Hepatocyte (in vitro differentiated cells): ENCODE data around the gene HS2ST1. TPM values are rescaled to one million over a fixed set of nuclear protein-coding genes. Genes with fewer than 3 reads are reported as not detected.

ENCODE experiments used
- DNase-seq: peaks from one replicate; pipeline ENCODE4 v3.0.0-alpha.2; 2016; ENCODE audit warnings: low spot score
- H2AFZ ChIP-seq: fragments of 200-600 bp; sonication (generic); 2 replicates; pipeline ENCODE4 v1.6.0; 2016; ENCODE audit warnings: antibody characterized with exemption, mild to moderate bottlenecking
- H3K27ac ChIP-seq: fragments of 200-600 bp; sonication (generic); 2 replicates; pipeline ENCODE4 v1.5.1; 2016; ENCODE audit warnings: mild to moderate bottlenecking
- H3K27me3 ChIP-seq: fragments of 200-600 bp; sonication (generic); 2 replicates; pipeline ENCODE4 v1.6.1; 2016
- H3K36me3 ChIP-seq: fragments of 200-600 bp; sonication (generic); replicated peaks from 2 replicates; pipeline ENCODE4 v1.5.1; 2016; ENCODE audit warnings: low read depth; ENCODE audit not compliant: insufficient read depth
- H3K4me1 ChIP-seq: fragments of 200-600 bp; sonication (generic); 2 replicates; pipeline ENCODE4 v1.5.1; 2016; ENCODE audit warnings: mild to moderate bottlenecking, moderate library complexity; ENCODE audit not compliant: insufficient read depth
- H3K4me2 ChIP-seq: fragments of 200-600 bp; sonication (generic); 2 replicates; pipeline ENCODE4 v1.6.0; 2016
- H3K4me3 ChIP-seq: fragments of 200-600 bp; sonication (generic); 2 replicates; pipeline ENCODE4 v1.5.1; 2016; ENCODE audit warnings: mild to moderate bottlenecking
- H3K79me2 ChIP-seq: fragments of 200-600 bp; sonication (generic); 2 replicates; pipeline ENCODE4 v1.6.0; 2017; ENCODE audit warnings: mild to moderate bottlenecking
- H3K9me2 ChIP-seq: fragments of 200-600 bp; sonication (generic); replicated peaks from 2 replicates; pipeline ENCODE4 v1.6.0; 2017; ENCODE audit warnings: mild to moderate bottlenecking; ENCODE audit not compliant: insufficient read depth
- H3K9me3 ChIP-seq: fragments of 200-600 bp; sonication (generic); 2 replicates; pipeline ENCODE4 v1.5.1; 2016; ENCODE audit warnings: low read depth, mild to moderate bottlenecking
- H4K20me1 ChIP-seq: fragments of 200-600 bp; sonication (generic); 2 replicates; pipeline ENCODE4 v1.6.0; 2016; ENCODE audit warnings: mild to moderate bottlenecking; ENCODE audit not compliant: insufficient read depth, poor library complexity, severe bottlenecking
- EZH2 ChIP-seq: fragments of 200-600 bp; sonication (generic); IDR thresholded peaks from 2 replicates; pipeline ENCODE4 v1.6.1; 2016; ENCODE audit warnings: antibody characterized with exemption, mild to moderate bottlenecking, borderline replicate concordance
- EZH2phosphoT487 ChIP-seq: fragments of 200-600 bp; sonication (generic); IDR thresholded peaks from one replicate; pipeline ENCODE4 v1.6.1; 2018; ENCODE audit warnings: antibody characterized with exemption, mild to moderate bottlenecking, low read depth, moderate library complexity; ENCODE audit not compliant: unreplicated experiment, severe bottlenecking
- WGBS: methylation state at CpG from one replicate; pipeline ENCODE4 v1.1.6; 2016; ENCODE audit warnings: low lambda C conversion rate; ENCODE audit errors: missing lambda C conversion rate; 5-methylcytosine and 5-hydroxymethylcytosine counted together
- polyA plus RNA-seq: library from polyadenylated mRNA; unstranded; fragments of >200 nt; fragmentation: Nextera tagmentation; extraction: Ambion mirVana; gene quantifications from 2 replicates; pipeline ENCODE4 v1.2.1, GENCODE V29; 2016
- total RNA-seq: library from RNA; depleted of rRNA; stranded (reverse); fragments of >200 nt; gene quantifications from 2 replicates; pipeline ENCODE4 v1.2.3, GENCODE V29; 2014
- TF ChIP-seq, protein P1 (sequence below): fragments of 200-600 bp; sonication (generic); IDR thresholded peaks from 2 replicates; pipeline ENCODE4 v1.5.1; 2016; ENCODE audit warnings: antibody characterized with exemption, mild to moderate bottlenecking; ENCODE audit not compliant: poor library complexity

The HS2ST1 gene
- total and polyA plus RNA-seq, 2 experiments from 2014 or later, result 19.1 to 42.3 TPM

DNA sequence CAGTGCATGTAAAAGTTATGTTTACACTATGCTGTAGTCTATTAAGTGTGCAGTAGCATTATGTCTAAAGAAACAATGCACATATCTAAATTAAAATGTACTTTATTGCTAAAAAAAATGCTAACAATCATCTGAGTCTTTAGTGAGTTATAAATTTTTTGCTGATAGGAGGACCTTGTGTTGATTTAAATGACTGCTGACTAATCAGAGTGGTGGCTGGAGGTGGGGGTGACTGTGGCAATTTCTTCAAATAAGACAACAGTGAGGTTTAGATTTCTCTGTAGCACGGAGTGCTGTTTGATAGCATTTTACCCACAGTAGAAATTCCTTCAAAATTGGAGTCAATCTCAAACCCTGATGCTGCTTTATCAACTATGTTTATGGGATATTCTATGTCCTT lies 37.0 kb downstream of the HS2ST1 start:
- 37% methylated on average over 1 of the region's 1 CpG for WGBS
- H3K79me2 ChIP-seq, result peaks cover 88% of the 10 kb centered on the region
- no peaks in the 10 kb centered on the region for H4K20me1 ChIP-seq

DNA sequence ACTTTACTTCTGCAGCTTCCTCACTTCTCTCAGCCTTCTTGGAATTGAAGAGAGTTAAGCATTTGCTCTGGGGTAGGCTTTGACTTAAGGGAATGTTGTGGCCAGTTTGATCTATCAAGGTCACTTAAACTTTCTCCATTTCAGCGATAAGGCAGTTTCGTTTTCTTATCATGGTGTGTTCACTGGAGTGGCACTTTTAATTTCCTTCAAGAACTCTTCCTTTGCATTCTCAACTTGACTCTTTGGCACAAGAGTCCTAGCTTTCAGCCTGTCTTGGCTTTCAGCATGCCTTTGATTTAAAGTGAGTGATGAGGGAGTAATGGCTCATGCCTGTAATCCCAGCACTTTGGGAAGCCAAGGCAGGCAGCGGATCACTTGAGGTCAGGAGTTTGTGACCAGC lies 38.7 kb downstream of the HS2ST1 start:
- H3K4me1 ChIP-seq, result peaks cover 9% of the 10 kb centered on the region
- no peaks in the 10 kb centered on the region for H3K36me3 ChIP-seq
- H3K27ac ChIP-seq, result no peak overlapping the region
- no peaks in the 10 kb centered on the region for H4K20me1 ChIP-seq
- no peak overlapping the region for H2AFZ ChIP-seq
- H3K9me2 ChIP-seq, result no peaks in the 10 kb centered on the region
- no peak overlapping the region for H3K4me3 ChIP-seq
- no peaks in the 10 kb centered on the region for H3K9me3 ChIP-seq
- 61% methylated on average over 3 of the region's 3 CpGs for WGBS
- DNase-seq, result no peak
- peak overlapping the region; percentile 32 for H3K4me2 ChIP-seq
- H3K79me2 ChIP-seq, result peaks cover 93% of the 10 kb centered on the region
- no peaks in the 10 kb centered on the region for H3K27me3 ChIP-seq
- TF ChIP-seq, protein P1, sequence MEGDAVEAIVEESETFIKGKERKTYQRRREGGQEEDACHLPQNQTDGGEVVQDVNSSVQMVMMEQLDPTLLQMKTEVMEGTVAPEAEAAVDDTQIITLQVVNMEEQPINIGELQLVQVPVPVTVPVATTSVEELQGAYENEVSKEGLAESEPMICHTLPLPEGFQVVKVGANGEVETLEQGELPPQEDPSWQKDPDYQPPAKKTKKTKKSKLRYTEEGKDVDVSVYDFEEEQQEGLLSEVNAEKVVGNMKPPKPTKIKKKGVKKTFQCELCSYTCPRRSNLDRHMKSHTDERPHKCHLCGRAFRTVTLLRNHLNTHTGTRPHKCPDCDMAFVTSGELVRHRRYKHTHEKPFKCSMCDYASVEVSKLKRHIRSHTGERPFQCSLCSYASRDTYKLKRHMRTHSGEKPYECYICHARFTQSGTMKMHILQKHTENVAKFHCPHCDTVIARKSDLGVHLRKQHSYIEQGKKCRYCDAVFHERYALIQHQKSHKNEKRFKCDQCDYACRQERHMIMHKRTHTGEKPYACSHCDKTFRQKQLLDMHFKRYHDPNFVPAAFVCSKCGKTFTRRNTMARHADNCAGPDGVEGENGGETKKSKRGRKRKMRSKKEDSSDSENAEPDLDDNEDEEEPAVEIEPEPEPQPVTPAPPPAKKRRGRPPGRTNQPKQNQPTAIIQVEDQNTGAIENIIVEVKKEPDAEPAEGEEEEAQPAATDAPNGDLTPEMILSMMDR, result no peak
- TF ChIP-seq EZH2 (no peak), EZH2phosphoT487 (no peak)

More for the DNA sequence above, 37.0 kb downstream of the HS2ST1 start:
- DNase-seq, result no peak
- TF ChIP-seq, protein P1, result no peak
- TF ChIP-seq EZH2 (no peak), EZH2phosphoT487 (no peak)
- Histone ChIP-seq H3K9me3 (no peaks in the 10 kb centered on the region), H3K27me3 (no peaks in the 10 kb centered on the region), H3K4me1 (peaks cover 9% of the 10 kb centered on the region), H3K36me3 (no peaks in the 10 kb centered on the region), H3K9me2 (no peaks in the 10 kb centered on the region), H3K4me2 (no peak overlapping the region), H3K4me3 (no peak overlapping the region), H2AFZ (no peak overlapping the region), H3K27ac (no peak overlapping the region)

DNA sequence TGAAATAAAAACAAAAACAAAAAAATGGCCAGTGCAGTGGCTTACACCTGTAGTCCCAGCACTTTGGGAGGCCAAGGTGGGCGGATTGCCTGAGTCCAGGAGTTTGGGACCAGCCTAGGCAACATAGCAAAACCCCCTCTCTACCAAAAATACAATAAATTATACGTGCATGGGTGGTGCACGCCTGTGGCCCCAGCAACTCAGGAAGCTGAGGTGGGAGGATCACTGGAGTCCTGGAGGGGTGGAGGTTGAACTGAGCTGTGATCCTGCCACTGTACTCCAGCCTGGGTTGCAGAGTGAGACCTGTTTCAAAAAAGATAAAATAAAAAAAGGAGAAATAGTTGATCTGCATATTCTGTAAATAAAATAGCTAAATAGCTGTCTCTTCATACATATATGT lies 41.2 kb downstream of the HS2ST1 start:
- Histone ChIP-seq H2AFZ (no peak overlapping the region), H3K4me3 (no peak overlapping the region), H3K79me2 (peaks cover 76% of the 10 kb centered on the region), H3K9me2 (no peaks in the 10 kb centered on the region), H3K9me3 (no peaks in the 10 kb centered on the region), H3K27me3 (no peaks in the 10 kb centered on the region), H3K27ac (no peak overlapping the region), H4K20me1 (no peaks in the 10 kb centered on the region), H3K4me2 (no peak overlapping the region), H3K4me1 (peaks cover 8% of the 10 kb centered on the region), H3K36me3 (no peaks in the 10 kb centered on the region)
- 83% methylated on average over 3 of the region's 3 CpGs for WGBS
- no peak for DNase-seq
- TF ChIP-seq EZH2 (no peak), EZH2phosphoT487 (no peak)
- TF ChIP-seq, protein P1, result no peak

DNA sequence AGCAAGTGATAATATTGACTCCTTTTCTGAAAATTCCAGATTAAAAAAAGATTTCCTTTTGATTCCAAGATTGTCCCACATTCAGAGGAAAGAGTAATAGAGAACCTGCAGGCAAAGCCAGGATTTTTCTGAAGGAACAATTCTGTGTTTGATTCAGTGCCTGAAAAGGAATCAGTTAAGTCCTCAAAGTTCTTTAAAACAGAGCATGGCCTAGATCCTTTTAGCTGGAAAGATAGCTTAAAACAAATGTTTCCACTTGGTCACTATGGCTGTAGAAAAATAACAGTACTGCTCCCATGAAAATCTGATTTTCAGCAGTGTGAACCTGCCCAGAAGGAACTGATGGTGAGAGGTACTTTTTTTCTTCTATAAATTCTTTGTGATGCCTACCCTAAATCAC lies 41.8 kb downstream of the HS2ST1 start:
- TF ChIP-seq, protein P1, result no peak
- TF ChIP-seq EZH2 (no peak), EZH2phosphoT487 (no peak)
- Histone ChIP-seq H3K9me3 (no peaks in the 10 kb centered on the region), H3K27ac (no peak overlapping the region), H4K20me1 (no peaks in the 10 kb centered on the region), H3K4me3 (no peak overlapping the region), H3K4me1 (peaks cover 3% of the 10 kb centered on the region), H3K79me2 (peaks cover 76% of the 10 kb centered on the region), H3K36me3 (no peaks in the 10 kb centered on the region), H3K27me3 (no peaks in the 10 kb centered on the region), H3K4me2 (no peak overlapping the region), H2AFZ (no peak overlapping the region), H3K9me2 (no peaks in the 10 kb centered on the region)
- DNase-seq, result no peak
